IPS DF 19.7 (cell line): ENCODE results near the gene IFIT1.
"Not testable (repeated sequence)": the region's sequence is repeated elsewhere in the genome, so short reads cannot be mapped to it uniquely, and the experiment has no call there.

Experiments
- DNase-seq: peaks from one replicate; pipeline ENCODE4 v3.0.0-alpha.2; 2013; ENCODE audit warnings: low read depth, low spot score

IFIT1 gene

GRCh38 chr10:89431977-89432376, 39.6 kb downstream of the IFIT1 start:
- DNase-seq, result no peak

- DNase-seq, result no peak
These were observed 46.1 kb downstream of the IFIT1 start for GRCh38 chr10:89438525-89438924.

DNA sequence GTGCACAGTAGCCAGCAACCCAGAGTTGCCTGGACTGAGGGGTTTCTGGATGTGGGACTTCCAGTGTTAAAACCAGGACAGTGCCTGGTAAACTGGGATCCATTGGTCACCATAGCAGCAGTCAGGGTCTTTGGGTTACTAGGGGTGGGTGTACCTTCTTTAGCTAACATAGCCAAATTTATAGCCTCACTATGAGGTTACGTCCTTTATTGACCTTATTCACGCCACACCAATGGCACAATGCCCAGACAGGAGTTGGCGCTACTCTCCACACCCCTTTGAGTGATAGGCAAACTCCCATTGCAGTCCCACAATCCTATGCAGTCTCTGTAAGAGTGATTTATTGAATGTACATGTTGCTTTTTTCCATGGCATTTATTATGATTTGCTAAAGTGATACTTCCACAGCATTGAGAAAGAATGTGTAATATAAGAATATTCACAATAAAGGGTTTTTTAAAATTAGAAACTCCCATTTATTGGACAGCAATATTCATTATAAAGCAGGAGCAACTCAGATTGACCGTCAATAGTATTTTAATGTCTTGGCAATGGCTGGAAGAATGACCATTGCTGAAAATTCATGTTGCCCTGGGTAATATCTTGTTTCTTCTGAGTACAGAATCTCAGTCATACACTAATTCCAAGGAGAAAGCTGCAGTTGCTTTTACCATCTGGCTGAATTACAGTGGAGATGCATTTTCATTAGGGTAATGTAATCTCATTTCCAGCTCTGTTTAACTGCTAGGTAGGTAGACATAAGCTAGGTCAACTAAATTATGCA, 48.0 kb downstream of the IFIT1 start:
- DNase-seq, result no peak

DNA sequence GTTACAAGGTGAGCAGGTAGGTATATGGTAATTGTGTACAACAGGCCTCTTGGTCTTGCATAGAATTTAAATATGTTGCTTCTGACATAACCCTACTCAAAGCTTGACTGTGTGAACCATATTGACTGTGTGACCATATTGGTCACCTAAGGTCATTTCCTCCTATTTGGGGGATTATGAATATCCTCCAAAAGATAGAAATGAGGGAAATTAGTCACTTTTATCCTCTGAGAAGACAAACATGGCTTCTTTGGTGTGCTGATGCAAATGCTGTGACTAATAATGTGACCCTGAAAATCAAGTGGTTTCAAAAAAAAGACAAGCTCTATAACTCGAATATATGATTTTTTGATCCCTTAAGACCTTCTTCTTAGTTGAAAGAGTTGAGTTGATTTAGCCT, 49.9 kb downstream of the IFIT1 start:
- DNase-seq, result no peak

DNA sequence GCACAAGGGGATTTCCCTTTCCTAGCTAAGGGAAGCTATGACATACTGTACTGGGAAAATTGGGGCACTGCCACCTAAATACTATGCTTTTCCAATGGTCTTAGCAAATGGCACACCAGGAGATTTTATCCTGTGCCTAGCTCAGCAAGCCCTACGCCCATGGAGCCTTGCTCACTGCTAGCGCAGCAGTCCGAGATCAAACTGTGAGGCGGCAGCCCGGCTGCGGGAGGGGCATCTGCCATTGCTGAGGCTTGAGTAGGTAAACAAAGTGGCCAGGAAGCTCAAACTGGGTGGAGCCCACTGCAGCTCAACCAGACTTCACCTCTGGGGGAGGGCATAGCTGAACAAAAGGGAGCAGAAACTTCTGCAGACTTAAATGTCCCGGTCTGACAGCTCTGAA, 52.4 kb downstream of the IFIT1 start:
- DNase-seq, result not testable (repeated sequence)

- DNase-seq, result no peak
These were observed 58.5 kb downstream of the IFIT1 start for GRCh38 chr10:89450901-89451300.

- no peak for DNase-seq
These were observed 59.8 kb downstream of the IFIT1 start for GRCh38 chr10:89452193-89452592.

GRCh38 chr10:89454561-89455347, 62.3 kb downstream of the IFIT1 start:
- DNase-seq, result no peak
